Measurements from ENCODE around the gene LAMTOR2. TPM values are rescaled to one million over a fixed set of nuclear protein-coding genes. Genes with fewer than 3 reads are reported as not detected.

Gene LAMTOR2
- total RNA-seq (2021) (52.0 and 63.6 TPM in 2 replicates), Bru-seq, nascent RNA (percentile 65 among the genes with signal in this experiment), BruChase-seq, experiment 1, labeled RNA remaining after a 2-hour chase (percentile 62 among the genes with signal in this experiment), BruChase-seq, experiment 2, labeled RNA remaining after a 6-hour chase (percentile 63 among the genes with signal in this experiment)
- long read RNA-seq, transcript LAMTOR2-202 (3 exons, 521 nt) = minor isoform, 5 of 139 reads
- long read RNA-seq, transcript LAMTOR2-203 (4 exons, 655 nt) = major isoform, 125 of 139 reads
- long read RNA-seq, partial matches to known transcripts = 1 of 139 reads
- long read RNA-seq, other reads (novel, unspliced or antisense) = 7 of 139 reads

DNA sequence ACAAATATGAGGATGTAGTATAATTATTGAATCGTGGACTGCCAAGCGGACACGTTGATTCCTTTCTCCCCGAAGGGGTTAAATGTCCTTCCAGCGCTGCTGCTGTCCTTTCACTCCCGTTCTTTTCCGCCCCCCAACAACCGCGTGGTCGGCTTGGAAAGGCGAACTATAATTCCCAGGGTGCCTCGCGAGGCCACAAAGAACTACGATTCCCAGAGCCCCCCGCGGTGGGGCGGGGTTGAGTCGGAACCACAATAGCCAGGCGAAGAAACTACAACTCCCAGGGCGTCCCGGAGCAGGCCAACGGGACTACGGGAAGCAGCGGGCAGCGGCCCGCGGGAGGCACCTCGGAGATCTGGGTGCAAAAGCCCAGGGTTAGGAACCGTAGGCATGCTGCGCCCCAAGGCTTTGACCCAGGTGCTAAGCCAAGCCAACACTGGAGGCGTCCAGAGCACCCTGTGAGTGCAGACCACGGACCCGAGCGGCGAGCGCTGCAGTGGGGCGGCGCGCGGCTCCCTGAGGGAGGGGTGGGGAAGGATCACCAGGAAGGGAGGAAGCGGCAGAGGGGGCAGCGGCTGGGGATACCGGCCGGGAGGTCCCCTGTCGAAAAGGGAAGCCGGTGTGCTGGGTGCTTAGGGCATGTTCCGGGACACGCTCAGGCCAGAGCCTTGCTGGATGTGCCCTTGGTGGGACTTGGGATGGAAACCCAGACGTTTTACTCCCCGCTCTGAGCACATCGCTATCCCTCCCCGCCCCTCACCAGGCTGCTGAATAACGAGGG, at the start of gene LAMTOR2:
LAMTOR2 (plus strand) TSS at position 283 of the 781 bp plus-strand sequence; CDS start at position 391, 108 bp downstream.
- BruUV-seq (replicated peaks) = no TSS peak
- Histone ChIP-seq H3K36me3 (ENCODE audit: insufficient read depth, low read length, poor library complexity, severe bottlenecking) (peaks cover 12% of the 10 kb centered on the region), H3K4me3 (ENCODE audit: low read depth, low read length, poor library complexity, severe bottlenecking) (peak within 1 kb of the TSS; percentile 99), H3K27ac (ENCODE audit: low read depth, low read length, poor library complexity, severe bottlenecking) (peak within 1 kb of the TSS; percentile 95), H3K4me1 (ENCODE audit: insufficient read depth, low read length, poor library complexity, severe bottlenecking) (peaks cover 9% of the 10 kb centered on the region), H3K27me3 (replicated peaks; ENCODE audit: insufficient read depth, low read depth, low read length, poor library complexity) (no peaks in the 10 kb centered on the region), H3K9me3 (ENCODE audit: low read depth, low read length, poor library complexity, severe bottlenecking) (no peaks in the 10 kb centered on the region)
- ChIA-PET CTCF (interaction anchor here (1.9 kb wide), 1 partner anchor 29 kb away, joined by 13 read pairs; no protein-coding TSS in a partner anchor), POLR2A (ENCODE audit: low non-redundant PET) (no interaction called here)
- TF ChIP-seq, protein P1, sequence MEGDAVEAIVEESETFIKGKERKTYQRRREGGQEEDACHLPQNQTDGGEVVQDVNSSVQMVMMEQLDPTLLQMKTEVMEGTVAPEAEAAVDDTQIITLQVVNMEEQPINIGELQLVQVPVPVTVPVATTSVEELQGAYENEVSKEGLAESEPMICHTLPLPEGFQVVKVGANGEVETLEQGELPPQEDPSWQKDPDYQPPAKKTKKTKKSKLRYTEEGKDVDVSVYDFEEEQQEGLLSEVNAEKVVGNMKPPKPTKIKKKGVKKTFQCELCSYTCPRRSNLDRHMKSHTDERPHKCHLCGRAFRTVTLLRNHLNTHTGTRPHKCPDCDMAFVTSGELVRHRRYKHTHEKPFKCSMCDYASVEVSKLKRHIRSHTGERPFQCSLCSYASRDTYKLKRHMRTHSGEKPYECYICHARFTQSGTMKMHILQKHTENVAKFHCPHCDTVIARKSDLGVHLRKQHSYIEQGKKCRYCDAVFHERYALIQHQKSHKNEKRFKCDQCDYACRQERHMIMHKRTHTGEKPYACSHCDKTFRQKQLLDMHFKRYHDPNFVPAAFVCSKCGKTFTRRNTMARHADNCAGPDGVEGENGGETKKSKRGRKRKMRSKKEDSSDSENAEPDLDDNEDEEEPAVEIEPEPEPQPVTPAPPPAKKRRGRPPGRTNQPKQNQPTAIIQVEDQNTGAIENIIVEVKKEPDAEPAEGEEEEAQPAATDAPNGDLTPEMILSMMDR (conservative IDR thresholded peaks at IDR 0.05; ENCODE audit: low read depth, low read length) = no peak
- no peak for TF ChIP-seq EZH2 (IDR thresholded peaks at IDR 0.05; ENCODE audit: borderline replicate concordance, low read depth, low read length, poor library complexity, severe bottlenecking)
- DNase-seq (ENCODE audit: low spot score) = peak; percentile 100
- intact Hi-C loops (cut with micrococcal nuclease; ENCODE audit: unreplicated experiment) = no loop called here

DNA sequence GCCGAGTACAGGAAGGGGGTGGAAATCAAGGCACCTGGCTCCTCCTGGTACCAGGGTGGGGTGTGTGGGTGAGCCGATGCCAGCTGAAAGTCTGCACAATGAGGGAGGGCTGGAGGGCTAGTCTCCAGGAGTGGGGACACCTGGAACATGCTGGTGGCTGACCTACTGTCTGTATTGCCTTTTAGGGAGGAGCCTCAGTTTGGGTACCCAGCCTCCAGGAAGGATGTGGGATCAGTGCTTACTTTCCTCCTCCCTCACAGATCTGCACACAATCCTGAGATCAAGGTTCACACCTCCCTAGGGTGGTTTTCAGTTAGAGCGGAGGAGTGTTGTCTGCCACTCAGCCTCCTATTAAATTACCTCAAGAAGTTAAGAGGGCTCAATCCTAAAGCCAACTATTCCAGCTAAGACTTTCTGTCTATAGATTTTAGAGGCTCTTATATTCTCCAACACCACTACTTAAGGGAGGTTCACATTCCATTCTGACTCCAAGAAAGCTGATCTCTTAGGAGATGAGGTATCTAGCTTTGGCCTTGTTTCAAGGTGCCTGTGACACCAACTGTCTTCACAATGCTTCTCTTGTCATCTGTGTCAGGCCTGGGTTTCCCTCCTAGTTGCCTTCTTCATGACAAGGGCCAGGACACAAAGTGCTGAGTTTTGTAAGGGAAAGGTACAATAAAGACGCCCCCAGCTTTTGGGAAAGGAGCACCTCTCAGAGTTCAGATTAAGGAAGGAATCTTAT, 49.6 kb upstream of the LAMTOR2 start:
- H3K9me3 ChIP-seq (ENCODE audit: low read depth, low read length, poor library complexity, severe bottlenecking) = no peaks in the 10 kb centered on the region
- H3K4me1 ChIP-seq (ENCODE audit: insufficient read depth, low read length, poor library complexity, severe bottlenecking) = no peaks in the 10 kb centered on the region
- no peaks in the 10 kb centered on the region for H3K27me3 ChIP-seq (replicated peaks; ENCODE audit: insufficient read depth, low read depth, low read length, poor library complexity)
- H3K4me3 ChIP-seq (ENCODE audit: low read depth, low read length, poor library complexity, severe bottlenecking) = no peak overlapping the region
- CTCF ChIA-PET = no interaction called here
- H3K36me3 ChIP-seq (ENCODE audit: insufficient read depth, low read length, poor library complexity, severe bottlenecking) = peaks cover 14% of the 10 kb centered on the region
- intact Hi-C loops (cut with micrococcal nuclease; ENCODE audit: unreplicated experiment) = no loop called here
- TF ChIP-seq, protein P1 (conservative IDR thresholded peaks at IDR 0.05; ENCODE audit: low read depth, low read length) = no peak
- TF ChIP-seq EZH2 (IDR thresholded peaks at IDR 0.05; ENCODE audit: borderline replicate concordance, low read depth, low read length, poor library complexity, severe bottlenecking) = no peak
- POLR2A ChIA-PET (ENCODE audit: low non-redundant PET) = interaction anchor here (0.6 kb wide), 1 partner anchor 66 kb away, joined by 20 read pairs; no protein-coding TSS in a partner anchor
- no peak overlapping the region for H3K27ac ChIP-seq (ENCODE audit: low read depth, low read length, poor library complexity, severe bottlenecking)
- DNase-seq (ENCODE audit: low spot score) = no peak
- BruUV-seq (replicated peaks) = no TSS peak

DNA sequence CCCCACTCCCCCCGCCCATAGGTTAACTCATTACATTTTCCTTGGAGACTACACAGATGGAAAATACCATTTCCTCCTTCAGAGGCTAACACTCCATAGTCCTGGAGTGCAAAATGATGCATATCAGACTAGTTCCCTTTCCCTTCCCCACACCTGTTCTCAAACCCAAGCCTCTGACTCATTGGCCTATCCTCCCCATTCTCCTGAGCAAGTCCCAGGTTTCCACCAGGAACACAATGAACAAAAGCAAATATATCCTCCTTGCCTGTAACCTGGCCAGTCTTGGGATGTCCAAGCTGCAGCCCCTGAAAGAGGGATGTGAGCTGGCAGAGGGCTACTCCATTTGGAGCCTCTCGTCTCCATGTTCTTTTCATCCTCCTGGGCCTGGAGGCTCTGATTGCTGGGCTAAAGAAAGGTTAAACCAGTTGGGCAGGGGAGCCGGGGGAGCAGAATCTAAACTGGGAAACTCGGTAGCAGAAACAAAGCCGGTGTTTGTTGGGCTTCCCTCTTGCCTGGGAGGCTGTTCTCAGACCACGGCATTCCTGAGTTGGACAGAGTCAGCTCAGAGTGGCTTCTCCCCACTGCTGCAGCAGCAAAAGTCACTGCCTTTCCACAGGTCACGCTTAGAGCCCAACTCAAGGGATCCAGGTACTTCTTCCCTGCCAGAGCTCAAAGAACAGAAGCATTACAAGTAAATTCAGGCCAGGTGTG, 47.8 kb upstream of the LAMTOR2 start:
- Histone ChIP-seq H3K4me3 (ENCODE audit: low read depth, low read length, poor library complexity, severe bottlenecking) (no peak overlapping the region), H3K9me3 (ENCODE audit: low read depth, low read length, poor library complexity, severe bottlenecking) (no peaks in the 10 kb centered on the region), H3K27ac (ENCODE audit: low read depth, low read length, poor library complexity, severe bottlenecking) (no peak overlapping the region), H3K27me3 (replicated peaks; ENCODE audit: insufficient read depth, low read depth, low read length, poor library complexity) (no peaks in the 10 kb centered on the region), H3K4me1 (ENCODE audit: insufficient read depth, low read length, poor library complexity, severe bottlenecking) (no peaks in the 10 kb centered on the region), H3K36me3 (ENCODE audit: insufficient read depth, low read length, poor library complexity, severe bottlenecking) (peaks cover 32% of the 10 kb centered on the region)
- no peak for DNase-seq (ENCODE audit: low spot score)
- ChIA-PET POLR2A (ENCODE audit: low non-redundant PET) (interaction anchor here (0.6 kb wide), 1 partner anchor 24 kb away, joined by 9 read pairs; no protein-coding TSS in a partner anchor), CTCF (no interaction called here)
- TF ChIP-seq, protein P1 (conservative IDR thresholded peaks at IDR 0.05; ENCODE audit: low read depth, low read length) = no peak
- TF ChIP-seq EZH2 (IDR thresholded peaks at IDR 0.05; ENCODE audit: borderline replicate concordance, low read depth, low read length, poor library complexity, severe bottlenecking) = no peak
- BruUV-seq (replicated peaks) = no TSS peak
- intact Hi-C loops (cut with micrococcal nuclease; ENCODE audit: unreplicated experiment) = no loop called here

Data from A673 (cell line).